ENCODE results near the gene ANKLE1. TPM values are rescaled to one million over a fixed set of nuclear protein-coding genes. Genes with fewer than 3 reads are reported as not detected.

The ANKLE1 gene
- total RNA-seq, 2 donors from 2014 or later, result 0.14 to 0.19 TPM

- intact Hi-C loops (cut with DNase I), result loop anchor here in 1 of 2 donors (10.0 kb wide), 1 partner anchor 792 kb away; no protein-coding TSS in a partner anchor
- no peak for DNase-seq (ENCODE audit: low spot score)
These were observed 51.2 kb downstream of the ANKLE1 start for GRCh38 chr19:17332677-17333581.

- no peak for DNase-seq (ENCODE audit: low spot score)
These were observed 52.1 kb downstream of the ANKLE1 start for GRCh38 chr19:17333611-17334413.

GRCh38 chr19:17334414-17335409, 53.0 kb downstream of the ANKLE1 start, which contains the start of gene ANO8:
ANO8 (minus strand) TSS chr19:17334855; CDS start chr19:17334670, 185 bp downstream.
- peak; percentile 98 for DNase-seq (ENCODE audit: low spot score)
- intact Hi-C loops (cut with DNase I), result loop anchor here in 1 of 2 donors (10.0 kb wide), 1 partner anchor 790 kb away; no protein-coding TSS in a partner anchor

More at GRCh38 chr19:17333611-17334413, 52.1 kb downstream of the ANKLE1 start:
- intact Hi-C loops (cut with DNase I), result loop anchor here in 1 of 2 donors (10.0 kb wide), 1 partner anchor 791 kb away; no protein-coding TSS in a partner anchor

GRCh38 chr19:17335575-17335974, 53.9 kb downstream of the ANKLE1 start:
- DNase-seq (ENCODE audit: low spot score), result no peak
- intact Hi-C loops (cut with DNase I), result loop anchor here in 1 of 2 donors (10.0 kb wide), 1 partner anchor 789 kb away; no protein-coding TSS in a partner anchor

Other genes with a start within 250 kb of the ANKLE1 start
- gene HAUS8, start 206.4 kb upstream of the ANKLE1 start, total RNA-seq, result 1 to 10 TPM; 4.2 to 4.8 TPM
- 100 to 1,000 TPM; 103 to 106 TPM for gene MYO9B, start 206.1 kb upstream of the ANKLE1 start, total RNA-seq
- 10 to 100 TPM; 16.4 to 17.6 TPM for gene USE1, start 66.5 kb upstream of the ANKLE1 start, total RNA-seq
- 10 to 100 TPM; 14.8 to 18.0 TPM for gene OCEL1, start 55.7 kb upstream of the ANKLE1 start, total RNA-seq
- gene NR2F6, start 36.0 kb upstream of the ANKLE1 start, total RNA-seq, result 10 to 100 TPM; 21.2 to 22.8 TPM
- 1 to 10 TPM; 4.8 to 5.7 TPM for gene USHBP1, start 17.2 kb upstream of the ANKLE1 start, total RNA-seq
- gene BABAM1, start 14.5 kb upstream of the ANKLE1 start, total RNA-seq, result 10 to 100 TPM; 62.9 to 64.6 TPM
- 1 to 10 TPM; 7.4 to 7.8 TPM for gene ABHD8, start 21.5 kb downstream of the ANKLE1 start, total RNA-seq
- 10 to 100 TPM; 52.2 to 54.6 TPM for gene MRPL34, start 24.0 kb downstream of the ANKLE1 start, total RNA-seq
- 10 to 100 TPM; 30.7 to 33.9 TPM for gene DDA1, start 27.7 kb downstream of the ANKLE1 start, total RNA-seq
- 10 to 100 TPM in 1 of 2 donors, 1 to 10 TPM in 1; 9.8 to 10.0 TPM for gene ANO8, start 53.0 kb downstream of the ANKLE1 start, total RNA-seq
- 10 to 100 TPM; 12.7 to 15.8 TPM for gene GTPBP3, start 55.7 kb downstream of the ANKLE1 start, total RNA-seq
- gene PLVAP, start 95.4 kb downstream of the ANKLE1 start, total RNA-seq, result 100 to 1,000 TPM; 151 to 181 TPM
- gene CCDC194, start 112.3 kb downstream of the ANKLE1 start, total RNA-seq, result under 1 TPM in 1 of 2 donors, not detected in 1; 0.52 TPM
- gene BST2, start 123.7 kb downstream of the ANKLE1 start, total RNA-seq, result 10 to 100 TPM; 37.8 to 82.9 TPM
- gene MVB12A, start 138.1 kb downstream of the ANKLE1 start, total RNA-seq, result 10 to 100 TPM; 24.4 to 30.3 TPM
- gene TMEM221, start 166.8 kb downstream of the ANKLE1 start, total RNA-seq, result under 1 TPM; 0.14 to 0.46 TPM
- gene NXNL1, start 179.0 kb downstream of the ANKLE1 start, total RNA-seq, result not detected
- 10 to 100 TPM; 11.1 to 14.4 TPM for gene SLC27A1, start 188.6 kb downstream of the ANKLE1 start, total RNA-seq
- gene PGLS, start 229.7 kb downstream of the ANKLE1 start, total RNA-seq, result 10 to 100 TPM; 39.8 to 48.7 TPM

All from posterior vena cava (tissue), 2 donors.